ENCODE results near the gene GNB1.

DNA sequence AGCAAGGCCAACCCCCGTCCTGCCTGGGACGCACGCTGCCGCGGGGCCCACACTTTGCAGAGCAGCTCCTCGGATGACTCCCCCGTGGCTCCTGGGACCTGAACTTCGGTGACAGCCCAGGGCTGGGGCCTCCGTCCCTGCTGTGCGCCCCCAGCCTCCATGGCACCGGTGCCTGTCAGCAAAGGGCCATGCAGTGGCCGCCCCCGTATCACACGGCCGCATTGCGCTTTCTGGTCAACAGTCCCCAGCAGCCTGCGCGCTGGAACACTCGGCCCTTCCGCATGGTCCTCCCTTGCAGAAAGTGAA lies 130.6 kb downstream of the GNB1 start:
- TF ChIP-seq POLR2A (IDR thresholded peaks at IDR 0.05), result no peak
- TF ChIP-seq, protein P1, sequence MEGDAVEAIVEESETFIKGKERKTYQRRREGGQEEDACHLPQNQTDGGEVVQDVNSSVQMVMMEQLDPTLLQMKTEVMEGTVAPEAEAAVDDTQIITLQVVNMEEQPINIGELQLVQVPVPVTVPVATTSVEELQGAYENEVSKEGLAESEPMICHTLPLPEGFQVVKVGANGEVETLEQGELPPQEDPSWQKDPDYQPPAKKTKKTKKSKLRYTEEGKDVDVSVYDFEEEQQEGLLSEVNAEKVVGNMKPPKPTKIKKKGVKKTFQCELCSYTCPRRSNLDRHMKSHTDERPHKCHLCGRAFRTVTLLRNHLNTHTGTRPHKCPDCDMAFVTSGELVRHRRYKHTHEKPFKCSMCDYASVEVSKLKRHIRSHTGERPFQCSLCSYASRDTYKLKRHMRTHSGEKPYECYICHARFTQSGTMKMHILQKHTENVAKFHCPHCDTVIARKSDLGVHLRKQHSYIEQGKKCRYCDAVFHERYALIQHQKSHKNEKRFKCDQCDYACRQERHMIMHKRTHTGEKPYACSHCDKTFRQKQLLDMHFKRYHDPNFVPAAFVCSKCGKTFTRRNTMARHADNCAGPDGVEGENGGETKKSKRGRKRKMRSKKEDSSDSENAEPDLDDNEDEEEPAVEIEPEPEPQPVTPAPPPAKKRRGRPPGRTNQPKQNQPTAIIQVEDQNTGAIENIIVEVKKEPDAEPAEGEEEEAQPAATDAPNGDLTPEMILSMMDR (IDR thresholded peaks at IDR 0.05), result no peak
